ENCODE measurements around the gene POTEF.
"Not testable (repeated sequence)": the region's sequence is repeated elsewhere in the genome, so short reads cannot be mapped to it uniquely, and the experiment has no call there.

Gene POTEF

GRCh38 chr2:130127726-130128125 is 1.3 kb downstream of the POTEF start:
- DNase-seq: not testable (repeated sequence)

GRCh38 chr2:130120924-130121323 is 8.1 kb downstream of the POTEF start:
- not testable (repeated sequence) for DNase-seq

- not testable (repeated sequence) for DNase-seq
Measured at GRCh38 chr2:130102597-130103363, 26.2 kb downstream of the POTEF start.

DNA sequence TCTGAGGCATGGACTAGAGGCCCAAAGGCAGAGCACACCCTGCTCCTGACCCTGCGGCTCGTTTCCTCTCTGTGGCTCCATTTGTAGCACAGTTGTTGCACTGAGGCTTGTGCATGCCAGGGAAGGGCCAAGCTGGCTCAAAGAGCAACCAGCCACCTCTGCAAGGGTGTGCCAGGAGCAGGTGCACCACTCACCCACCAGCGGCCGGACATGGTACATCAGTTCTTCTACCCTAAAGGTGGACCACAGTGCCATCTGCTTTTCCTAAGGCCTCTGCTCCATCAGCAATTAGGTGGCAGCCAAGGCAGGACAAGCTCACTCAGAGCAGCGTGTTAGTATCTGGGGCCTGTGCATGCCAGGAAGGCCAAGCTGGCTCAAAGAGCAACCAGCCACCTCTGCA is 66.4 kb downstream of the POTEF start:
- not testable (repeated sequence) for DNase-seq

DNA sequence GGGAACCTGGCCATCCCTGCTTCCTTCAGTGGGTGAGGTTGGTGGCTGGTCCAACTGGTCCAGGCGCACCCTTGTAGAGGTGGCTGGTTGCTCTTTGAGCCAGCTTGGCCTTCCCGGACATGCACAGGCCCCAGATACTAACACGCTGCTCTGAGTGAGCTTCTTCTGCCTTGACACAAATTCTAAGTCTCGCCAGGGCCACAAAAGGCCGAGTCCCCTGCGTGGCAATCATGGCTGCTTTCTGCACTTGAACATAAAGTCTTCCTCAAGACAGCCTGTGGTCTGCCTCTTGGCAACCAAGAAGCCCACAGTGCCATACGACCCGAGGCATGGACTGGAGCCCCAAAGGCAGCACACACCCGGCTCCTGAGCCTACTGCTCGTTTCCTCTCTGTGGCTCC is 69.0 kb downstream of the POTEF start:
- DNase-seq: not testable (repeated sequence)

GRCh38 chr2:130056336-130056735 is 72.7 kb downstream of the POTEF start:
- DNase-seq: not testable (repeated sequence)

DNA sequence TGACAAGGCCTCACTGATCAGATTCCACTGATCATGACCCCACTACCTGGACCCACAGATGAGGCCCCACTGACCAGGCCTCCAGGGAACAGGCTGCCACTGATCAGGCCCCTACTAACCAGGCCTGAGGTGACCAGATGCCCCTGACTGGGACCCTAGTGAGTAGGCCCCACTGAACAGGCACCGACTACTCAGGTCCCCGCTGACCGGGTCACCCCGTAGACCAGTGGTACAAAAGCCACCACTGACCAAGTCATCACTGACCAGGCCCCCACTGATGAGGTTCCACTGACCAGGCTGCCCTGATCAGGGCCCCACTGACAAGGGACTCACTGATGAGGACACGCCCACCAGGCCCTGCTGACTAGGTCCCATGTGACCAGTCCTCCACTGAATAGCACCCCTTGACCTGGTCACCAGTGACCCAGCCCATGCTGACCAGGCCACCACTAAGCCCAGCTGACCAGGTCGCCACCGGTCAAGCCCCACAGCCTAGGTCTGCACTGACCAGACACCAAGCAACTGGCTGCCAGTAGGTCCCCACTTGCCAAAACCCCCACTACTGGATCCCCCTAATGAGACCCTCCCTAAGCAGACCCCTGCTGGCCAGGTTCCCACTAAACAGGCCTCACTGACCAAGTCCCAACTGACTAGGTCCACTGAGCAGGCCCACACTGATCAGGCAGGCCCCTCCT is 75.7 kb downstream of the POTEF start:
- not testable (repeated sequence) for DNase-seq

DNA sequence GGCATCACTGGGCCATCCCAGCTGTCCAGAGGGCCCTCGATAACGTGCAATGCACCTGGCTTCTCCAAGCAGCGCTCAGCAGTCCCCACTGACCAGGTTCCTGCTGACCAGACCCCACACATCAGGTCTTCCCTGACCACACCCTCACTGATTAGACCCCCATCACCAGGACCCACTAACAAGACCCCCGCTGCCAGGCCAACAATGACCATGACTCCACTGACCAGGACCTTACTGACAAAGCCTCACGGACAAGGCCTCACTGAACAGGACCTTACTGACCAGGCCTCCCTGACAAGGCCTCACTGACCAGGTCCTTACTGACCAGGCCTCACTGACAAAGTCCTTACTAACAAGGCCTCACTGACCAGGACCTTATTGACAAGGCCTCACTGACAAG is 76.6 kb downstream of the POTEF start:
- DNase-seq: not testable (repeated sequence)

DNA sequence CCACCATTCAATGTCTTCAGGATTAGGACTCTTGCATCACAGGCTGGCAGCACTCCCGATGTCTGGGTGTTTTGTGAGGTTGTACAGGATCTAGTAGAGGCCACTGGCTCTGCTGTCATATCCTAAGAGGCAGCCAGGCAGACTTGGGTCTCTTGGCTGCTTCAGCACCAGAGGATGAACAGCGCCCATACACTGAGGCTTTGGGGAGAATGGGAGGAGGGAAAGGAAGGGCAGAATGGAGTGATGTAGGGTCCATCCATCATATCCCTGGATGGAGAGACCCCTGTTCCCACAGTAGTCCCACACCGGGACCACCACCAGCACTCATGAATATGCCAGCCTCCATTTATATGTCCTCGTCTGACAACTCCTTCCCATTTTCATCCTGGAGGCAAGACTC is 80.6 kb downstream of the POTEF start:
- DNase-seq: not testable (repeated sequence)

DNA sequence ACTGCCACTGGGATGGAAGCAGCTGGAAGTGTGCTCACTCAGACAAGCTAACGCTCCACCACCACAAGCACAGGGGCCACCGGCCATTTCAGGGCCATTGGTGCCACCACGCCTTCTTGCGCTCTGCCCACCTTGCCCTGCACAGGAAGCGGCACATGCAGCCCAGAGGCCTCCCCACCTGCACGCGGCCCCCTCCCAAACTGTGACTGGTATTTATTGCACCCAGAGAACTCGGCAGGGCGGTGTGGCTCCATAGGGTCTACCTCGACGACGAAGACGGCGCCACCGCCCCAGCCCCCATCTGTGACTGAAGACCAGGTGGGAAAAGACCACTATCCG is 90.8 kb downstream of the POTEF start:
- DNase-seq: not testable (repeated sequence)

DNA sequence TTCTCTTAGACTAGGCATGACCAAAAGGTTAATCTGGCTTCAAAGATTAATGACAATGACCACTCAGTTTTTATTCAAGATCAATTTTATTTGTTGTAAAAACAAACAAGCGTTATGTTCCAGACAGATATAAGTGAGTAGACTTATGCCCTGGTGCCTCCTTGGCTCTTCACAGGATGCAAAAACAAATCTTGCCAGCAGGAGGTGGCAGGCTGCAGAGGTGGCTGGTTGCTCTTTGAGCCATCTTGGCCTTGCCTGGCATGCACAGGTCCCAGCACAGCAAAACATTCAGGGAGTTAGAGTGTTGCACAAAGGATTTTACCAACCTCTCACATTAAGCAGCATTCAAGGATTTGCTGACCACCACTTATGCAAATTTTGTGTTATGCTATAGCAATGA is 103.1 kb downstream of the POTEF start:
- DNase-seq: not testable (repeated sequence)
